Stimulated activated CD4-positive, alpha-beta T cell treated with anti-CD3 and anti-CD28 coated beads, Interleukin-12 subunit alpha, Interleukin-12 subunit beta, amount 100 ng/mL, for 4 hours (primary cell): ENCODE results near the gene ZNF471.

Experiments
- DNase-seq: peaks from one replicate; pipeline ENCODE4 v3.0.0-alpha.2; 2020

The ZNF471 gene

DNA sequence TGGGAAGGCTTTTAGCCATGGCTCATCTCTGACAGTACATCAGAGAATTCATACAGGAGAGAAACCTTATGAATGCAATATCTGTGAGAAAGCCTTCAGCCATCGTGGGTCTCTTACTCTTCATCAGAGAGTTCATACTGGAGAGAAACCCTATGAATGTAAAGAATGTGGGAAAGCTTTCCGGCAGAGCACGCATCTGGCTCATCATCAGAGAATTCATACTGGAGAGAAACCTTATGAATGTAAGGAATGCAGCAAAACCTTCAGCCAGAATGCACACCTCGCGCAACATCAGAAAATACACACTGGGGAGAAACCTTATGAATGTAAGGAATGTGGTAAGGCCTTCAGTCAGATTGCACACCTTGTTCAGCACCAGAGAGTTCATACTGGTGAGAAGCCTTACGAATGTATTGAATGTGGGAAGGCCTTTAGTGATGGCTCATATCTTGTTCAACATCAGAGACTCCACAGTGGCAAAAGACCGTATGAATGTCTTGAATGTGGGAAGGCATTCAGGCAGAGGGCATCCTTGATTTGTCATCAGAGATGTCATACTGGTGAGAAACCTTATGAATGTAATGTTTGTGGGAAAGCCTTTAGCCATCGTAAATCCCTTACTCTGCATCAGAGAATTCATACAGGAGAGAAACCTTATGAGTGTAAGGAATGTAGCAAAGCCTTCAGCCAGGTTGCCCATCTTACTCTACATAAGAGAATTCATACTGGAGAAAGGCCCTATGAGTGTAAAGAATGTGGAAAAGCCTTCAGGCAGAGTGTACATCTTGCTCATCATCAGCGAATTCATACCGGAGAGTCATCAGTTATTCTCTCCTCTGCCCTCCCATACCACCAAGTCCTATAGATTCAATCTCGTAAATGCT lies 70.3 kb downstream of the ZNF471 start:
- DNase-seq = no peak
